ENCODE data around the gene TSC22D1.
"Not testable (repeated sequence)": the region's sequence is repeated elsewhere in the genome, so short reads cannot be mapped to it uniquely, and the experiment has no call there.

Gene TSC22D1

GRCh38 chr13:44578067-44578400 is 1.9 kb upstream of the TSC22D1 start:
- Mint-ChIP-seq H3K4me3 (peak overlapping the region; percentile 83), H3K27ac (peak overlapping the region; percentile 77), H3K36me3 (ENCODE audit: low read depth) (peaks cover 15% of the 10 kb centered on the region), H3K4me1 (ENCODE audit: low read depth) (peaks cover 34% of the 10 kb centered on the region), H3K9me3 (no peaks in the 10 kb centered on the region), H3K27me3 (peaks cover 11% of the 10 kb centered on the region)

- Mint-ChIP-seq H3K36me3 (ENCODE audit: low read depth) (peaks cover 15% of the 10 kb centered on the region), H3K4me3 (peak overlapping the region; percentile 83), H3K4me1 (ENCODE audit: low read depth) (peaks cover 39% of the 10 kb centered on the region), H3K9me3 (no peaks in the 10 kb centered on the region), H3K27ac (peak overlapping the region; percentile 81), H3K27me3 (peaks cover 8% of the 10 kb centered on the region)
These were observed 1.3 kb upstream of the TSC22D1 start for GRCh38 chr13:44577236-44578066.

GRCh38 chr13:44576351-44577235 is 463 bp upstream of the TSC22D1 start:
- Mint-ChIP-seq H3K27ac (peak overlapping the region; percentile 81), H3K27me3 (peaks cover 8% of the 10 kb centered on the region), H3K36me3 (ENCODE audit: low read depth) (peaks cover 15% of the 10 kb centered on the region), H3K9me3 (no peaks in the 10 kb centered on the region), H3K4me3 (peak overlapping the region; percentile 87), H3K4me1 (ENCODE audit: low read depth) (peaks cover 46% of the 10 kb centered on the region)

- H3K4me1 Mint-ChIP-seq (ENCODE audit: low read depth) = peaks cover 49% of the 10 kb centered on the region
- peaks cover 15% of the 10 kb centered on the region for H3K36me3 Mint-ChIP-seq (ENCODE audit: low read depth)
- H3K27ac Mint-ChIP-seq = peak overlapping the region; percentile 50
- H3K27me3 Mint-ChIP-seq = peaks cover 8% of the 10 kb centered on the region
- no peaks in the 10 kb centered on the region for H3K9me3 Mint-ChIP-seq
- peak overlapping the region; percentile 87 for H3K4me3 Mint-ChIP-seq
These were observed 1.1 kb downstream of the TSC22D1 start for GRCh38 chr13:44575035-44575434.

GRCh38 chr13:44574466-44574855 is 1.7 kb downstream of the TSC22D1 start:
- Mint-ChIP-seq H3K27ac (no peak overlapping the region), H3K4me1 (ENCODE audit: low read depth) (peaks cover 54% of the 10 kb centered on the region), H3K36me3 (ENCODE audit: low read depth) (peaks cover 15% of the 10 kb centered on the region), H3K27me3 (peaks cover 8% of the 10 kb centered on the region), H3K9me3 (no peaks in the 10 kb centered on the region), H3K4me3 (peak overlapping the region; percentile 24)

- peaks cover 4% of the 10 kb centered on the region for H3K27me3 Mint-ChIP-seq
- H3K9me3 Mint-ChIP-seq = no peaks in the 10 kb centered on the region
- no peak overlapping the region for H3K27ac Mint-ChIP-seq
- peak overlapping the region; percentile 24 for H3K4me3 Mint-ChIP-seq
- H3K36me3 Mint-ChIP-seq (ENCODE audit: low read depth) = peaks cover 15% of the 10 kb centered on the region
- H3K4me1 Mint-ChIP-seq (ENCODE audit: low read depth) = peaks cover 58% of the 10 kb centered on the region
These were observed 2.2 kb downstream of the TSC22D1 start for GRCh38 chr13:44573790-44574465.

- Mint-ChIP-seq H3K4me3 (no peak overlapping the region), H3K27me3 (no peaks in the 10 kb centered on the region), H3K36me3 (ENCODE audit: low read depth) (peaks cover 15% of the 10 kb centered on the region), H3K4me1 (ENCODE audit: low read depth) (peaks cover 59% of the 10 kb centered on the region), H3K9me3 (no peaks in the 10 kb centered on the region), H3K27ac (no peak overlapping the region)
These were observed 3.1 kb downstream of the TSC22D1 start for GRCh38 chr13:44573071-44573470.

GRCh38 chr13:44566601-44567000 is 9.5 kb downstream of the TSC22D1 start:
- H3K36me3 Mint-ChIP-seq (ENCODE audit: low read depth) = peaks cover 4% of the 10 kb centered on the region
- no peak overlapping the region for H3K4me3 Mint-ChIP-seq
- no peaks in the 10 kb centered on the region for H3K9me3 Mint-ChIP-seq
- H3K4me1 Mint-ChIP-seq (ENCODE audit: low read depth) = peaks cover 37% of the 10 kb centered on the region
- H3K27ac Mint-ChIP-seq = no peak overlapping the region
- H3K27me3 Mint-ChIP-seq = no peaks in the 10 kb centered on the region

GRCh38 chr13:44565881-44566280 is 10.2 kb downstream of the TSC22D1 start:
- no peak overlapping the region for H3K27ac Mint-ChIP-seq
- H3K36me3 Mint-ChIP-seq (ENCODE audit: low read depth) = peaks cover 4% of the 10 kb centered on the region
- no peaks in the 10 kb centered on the region for H3K27me3 Mint-ChIP-seq
- no peak overlapping the region for H3K4me3 Mint-ChIP-seq
- peaks cover 37% of the 10 kb centered on the region for H3K4me1 Mint-ChIP-seq (ENCODE audit: low read depth)
- H3K9me3 Mint-ChIP-seq = no peaks in the 10 kb centered on the region

- Mint-ChIP-seq H3K4me1 (ENCODE audit: low read depth) (peaks cover 34% of the 10 kb centered on the region), H3K4me3 (no peak overlapping the region), H3K9me3 (no peaks in the 10 kb centered on the region), H3K36me3 (ENCODE audit: low read depth) (peaks cover 4% of the 10 kb centered on the region), H3K27ac (no peak overlapping the region), H3K27me3 (no peaks in the 10 kb centered on the region)
These were observed 11.2 kb downstream of the TSC22D1 start for GRCh38 chr13:44564936-44565335.

- H3K36me3 Mint-ChIP-seq (ENCODE audit: low read depth); H3K27me3 Mint-ChIP-seq; H3K9me3 Mint-ChIP-seq; H3K27ac Mint-ChIP-seq; H3K4me3 Mint-ChIP-seq: not testable (repeated sequence)
- H3K4me1 Mint-ChIP-seq (ENCODE audit: low read depth) = peaks cover 20% of the 10 kb centered on the region
These were observed 13.3 kb downstream of the TSC22D1 start for GRCh38 chr13:44562853-44563252.

GRCh38 chr13:44561351-44561750 is 14.8 kb downstream of the TSC22D1 start:
- peaks cover 4% of the 10 kb centered on the region for H3K36me3 Mint-ChIP-seq (ENCODE audit: low read depth)
- no peak overlapping the region for H3K4me3 Mint-ChIP-seq
- H3K27me3 Mint-ChIP-seq = no peaks in the 10 kb centered on the region
- peaks cover 7% of the 10 kb centered on the region for H3K4me1 Mint-ChIP-seq (ENCODE audit: low read depth)
- no peaks in the 10 kb centered on the region for H3K9me3 Mint-ChIP-seq
- H3K27ac Mint-ChIP-seq = no peak overlapping the region

GRCh38 chr13:44557986-44558385 is 18.1 kb downstream of the TSC22D1 start:
- Mint-ChIP-seq H3K4me1 (ENCODE audit: low read depth) (no peaks in the 10 kb centered on the region), H3K27me3 (no peaks in the 10 kb centered on the region), H3K36me3 (ENCODE audit: low read depth) (peaks cover 7% of the 10 kb centered on the region), H3K4me3 (no peak overlapping the region), H3K9me3 (no peaks in the 10 kb centered on the region), H3K27ac (no peak overlapping the region)

- H3K4me1 Mint-ChIP-seq (ENCODE audit: low read depth) = no peaks in the 10 kb centered on the region
- H3K27me3 Mint-ChIP-seq = no peaks in the 10 kb centered on the region
- no peaks in the 10 kb centered on the region for H3K9me3 Mint-ChIP-seq
- H3K36me3 Mint-ChIP-seq (ENCODE audit: low read depth) = peaks cover 12% of the 10 kb centered on the region
- no peak overlapping the region for H3K4me3 Mint-ChIP-seq
- no peak overlapping the region for H3K27ac Mint-ChIP-seq
These were observed 20.9 kb downstream of the TSC22D1 start for GRCh38 chr13:44555207-44555606.

- no peaks in the 10 kb centered on the region for H3K27me3 Mint-ChIP-seq
- H3K36me3 Mint-ChIP-seq (ENCODE audit: low read depth) = peaks cover 5% of the 10 kb centered on the region
- H3K4me3 Mint-ChIP-seq = no peak overlapping the region
- H3K27ac Mint-ChIP-seq = no peak overlapping the region
- H3K9me3 Mint-ChIP-seq = no peaks in the 10 kb centered on the region
- no peaks in the 10 kb centered on the region for H3K4me1 Mint-ChIP-seq (ENCODE audit: low read depth)
These were observed 26.7 kb downstream of the TSC22D1 start for GRCh38 chr13:44549476-44549875.
